NCI-H774 (cell line): Measurements from ENCODE around the gene TAS2R30.

Experiments used
- DNase-seq: peaks from one replicate; lab custom pipeline; 2025; lab: John Stamatoyannopoulos, UW

Gene TAS2R30, protein sequence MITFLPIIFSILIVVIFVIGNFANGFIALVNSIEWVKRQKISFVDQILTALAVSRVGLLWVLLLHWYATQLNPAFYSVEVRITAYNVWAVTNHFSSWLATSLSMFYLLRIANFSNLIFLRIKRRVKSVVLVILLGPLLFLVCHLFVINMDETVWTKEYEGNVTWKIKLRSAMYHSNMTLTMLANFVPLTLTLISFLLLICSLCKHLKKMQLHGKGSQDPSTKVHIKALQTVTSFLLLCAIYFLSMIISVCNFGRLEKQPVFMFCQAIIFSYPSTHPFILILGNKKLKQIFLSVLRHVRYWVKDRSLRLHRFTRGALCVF

DNA sequence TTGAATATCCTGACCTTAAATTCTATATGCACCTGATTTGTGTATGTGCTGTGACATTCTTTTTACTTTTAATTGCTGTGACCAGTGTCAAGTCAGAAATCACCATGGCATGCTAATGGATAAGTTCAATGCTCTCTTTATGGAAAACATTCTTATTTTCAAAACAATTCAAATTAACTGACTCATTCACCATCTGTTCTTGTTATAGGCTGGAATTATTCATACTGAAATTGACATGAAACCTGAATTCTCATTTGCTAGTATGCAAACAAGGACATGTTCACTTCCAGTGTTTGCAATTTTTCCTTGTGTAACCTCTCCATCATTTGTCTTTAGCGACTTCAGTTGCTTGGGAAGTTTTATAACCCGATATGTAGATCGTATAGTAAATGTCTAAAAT, at the start of gene TAS2R30:
Gene TAS2R30 (minus strand): TSS at position 340 of the 400 bp plus-strand sequence. CDS start 400 bp downstream, outside the sequence.
- no peak for DNase-seq

DNA sequence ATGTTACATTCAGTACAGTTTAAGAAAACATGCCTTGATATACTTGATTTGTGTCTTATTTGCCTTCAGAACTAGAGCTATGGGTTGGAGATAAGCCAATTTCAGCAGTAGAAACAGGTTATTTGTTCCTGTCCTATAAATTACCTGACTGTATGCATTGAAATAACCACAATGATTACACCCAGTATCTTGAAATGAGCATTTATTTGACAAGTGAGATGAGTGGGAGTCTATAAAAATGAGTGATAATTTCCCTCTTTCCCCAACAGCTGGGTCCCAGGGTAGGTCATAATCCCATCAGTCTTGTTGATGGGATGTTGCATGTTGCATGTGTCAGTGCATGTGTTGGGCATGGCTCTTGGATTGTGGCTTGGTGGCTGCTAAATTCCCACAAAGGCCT, 48.6 kb upstream of the TAS2R30 start:
- DNase-seq: no peak

DNA sequence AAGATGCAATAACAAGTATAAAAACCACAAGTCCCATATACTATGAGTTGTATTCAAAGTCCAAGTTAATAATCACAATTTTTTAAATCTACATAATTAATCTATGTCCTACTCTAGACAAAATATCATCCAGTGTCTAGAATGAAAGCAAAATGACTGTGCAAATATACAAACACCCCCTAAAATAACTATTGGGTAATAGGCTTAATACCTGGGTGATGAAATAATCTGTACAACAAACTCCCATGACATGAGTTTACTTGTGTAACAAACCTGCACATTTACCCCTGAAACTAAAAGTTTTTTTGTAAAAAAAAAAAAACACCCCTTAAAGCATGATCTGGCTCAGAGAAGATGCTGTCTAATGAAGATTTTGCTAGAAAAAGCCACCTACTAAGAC, 48.1 kb upstream of the TAS2R30 start:
- no peak for DNase-seq

DNA sequence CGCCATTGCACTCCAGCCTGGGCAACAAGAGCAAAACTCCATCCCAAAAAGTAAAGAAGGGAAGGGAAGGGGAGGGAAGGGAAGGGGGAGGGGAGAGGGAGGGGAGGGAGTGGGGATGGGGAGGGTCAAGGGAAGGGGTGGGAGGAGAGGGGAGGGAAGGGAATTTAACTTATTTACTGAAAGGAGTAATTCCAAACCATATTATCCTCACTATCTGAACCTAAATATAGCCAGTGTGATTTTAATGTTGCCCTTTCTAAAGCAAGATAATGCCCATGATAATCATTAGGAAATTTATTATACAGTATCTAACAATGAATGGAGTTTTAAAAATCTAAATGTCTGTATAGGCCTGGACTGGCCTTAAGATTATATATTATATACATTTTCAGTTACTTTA, 43.8 kb upstream of the TAS2R30 start:
- no peak for DNase-seq

DNA sequence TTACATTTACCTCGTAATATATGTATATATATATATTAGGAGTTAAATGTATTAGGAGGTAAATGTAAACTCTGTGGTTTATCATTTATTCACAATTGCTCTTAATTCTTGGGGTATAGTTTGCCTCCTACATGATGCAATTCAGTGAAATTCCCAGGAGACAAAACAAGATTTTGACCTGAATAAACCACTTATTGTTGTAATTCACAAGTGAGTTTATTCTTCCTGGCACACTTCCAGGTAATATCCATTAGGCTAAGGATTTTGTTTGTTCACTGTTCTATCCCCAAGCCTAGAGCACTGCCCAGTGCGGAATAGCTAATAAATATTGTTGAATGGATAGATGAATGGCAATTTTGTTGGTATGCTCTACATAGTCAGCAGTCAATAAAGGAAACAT, 39.6 kb upstream of the TAS2R30 start:
- no peak for DNase-seq

DNA sequence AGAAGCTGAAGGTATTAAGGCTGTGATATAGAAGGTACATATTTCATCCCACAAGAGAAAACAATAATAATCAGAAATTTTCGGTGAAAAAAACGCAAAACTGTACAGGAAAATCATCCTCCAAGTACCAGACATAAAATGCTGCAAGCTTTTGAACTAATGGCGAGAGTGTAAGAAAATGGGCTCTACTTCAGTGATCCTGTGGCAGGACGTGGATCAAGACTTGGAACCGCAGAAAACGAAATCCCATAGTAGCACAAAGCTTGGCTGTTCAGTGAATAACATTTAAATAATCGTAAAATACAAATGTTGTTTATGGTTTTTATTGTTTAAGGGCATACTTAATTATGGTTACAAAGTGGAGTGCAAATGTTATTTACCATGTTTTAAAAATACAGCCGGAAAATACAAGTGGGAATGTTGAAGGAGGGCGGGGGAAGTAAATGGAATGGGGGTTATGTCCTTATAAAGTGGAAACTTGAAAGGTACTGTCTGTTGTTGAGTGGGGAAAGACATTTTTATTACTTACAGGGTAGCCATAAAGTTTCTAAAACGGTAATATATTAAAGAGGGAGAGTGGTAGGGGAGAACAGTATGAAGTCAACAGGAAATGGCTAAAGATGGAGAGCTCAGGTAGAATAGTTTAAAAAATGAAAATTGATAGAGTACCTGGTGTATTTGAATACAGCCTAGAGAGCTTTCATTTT, 37.7 kb upstream of the TAS2R30 start:
- DNase-seq: no peak

DNA sequence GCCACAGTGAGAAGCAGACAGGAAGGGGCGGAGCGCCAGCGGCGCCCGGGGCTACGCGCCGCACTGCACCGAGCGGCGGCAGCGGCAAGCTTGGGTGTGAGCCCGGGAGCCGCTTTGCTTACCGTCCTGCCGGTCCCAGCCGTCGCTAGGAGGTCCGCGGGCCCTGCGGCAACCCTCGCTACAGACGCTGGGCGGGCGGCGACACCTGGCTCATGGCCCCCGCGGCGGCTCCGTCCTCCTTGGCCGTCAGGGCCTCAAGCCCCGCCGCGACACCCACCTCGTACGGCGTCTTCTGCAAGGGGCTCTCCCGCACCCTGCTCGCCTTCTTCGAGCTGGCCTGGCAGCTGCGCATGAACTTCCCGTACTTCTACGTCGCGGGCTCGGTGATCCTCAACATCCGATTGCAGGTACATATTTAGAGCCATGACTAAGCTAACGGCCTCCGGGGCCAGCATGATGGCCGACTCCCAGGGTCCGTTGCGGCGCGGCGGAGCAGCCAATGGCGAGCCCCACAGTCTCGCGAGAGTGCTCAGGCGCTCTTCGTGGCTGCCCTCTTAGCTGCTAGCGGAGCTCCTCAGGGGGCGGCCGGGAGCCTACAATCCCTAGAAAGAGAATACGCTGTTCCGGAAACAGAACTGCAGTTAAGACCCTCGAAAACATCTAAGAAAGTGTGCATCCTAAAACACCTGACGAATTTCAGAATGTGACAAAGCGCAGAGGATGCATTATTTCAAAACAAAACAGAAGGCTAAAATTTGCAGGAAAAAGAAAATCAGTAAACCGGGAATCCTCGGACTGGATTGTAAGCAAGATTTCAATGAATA, 36.9 kb upstream of the TAS2R30 start, which contains the start of gene SMIM10L1:
Gene SMIM10L1 (plus strand): TSS at position 50 of the 824 bp plus-strand sequence. CDS start 163 bp downstream, at position 213.
- peak; percentile 88 for DNase-seq

DNA sequence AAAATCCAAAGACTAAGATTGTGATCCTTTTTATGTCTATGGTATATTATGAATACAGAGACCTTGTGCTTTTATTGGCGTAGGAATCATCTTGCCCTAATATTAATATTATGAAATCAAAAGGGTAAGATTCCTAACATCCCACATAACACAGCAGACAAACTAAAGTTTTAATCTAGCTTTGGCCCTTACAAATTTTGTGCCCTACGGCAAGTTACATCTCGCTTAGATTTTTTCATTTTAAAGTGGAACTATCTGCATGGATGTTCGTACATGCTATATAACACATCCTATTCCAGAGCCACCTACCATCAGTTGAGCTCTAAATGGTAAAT, 36.3 kb upstream of the TAS2R30 start:
- DNase-seq: no peak

DNA sequence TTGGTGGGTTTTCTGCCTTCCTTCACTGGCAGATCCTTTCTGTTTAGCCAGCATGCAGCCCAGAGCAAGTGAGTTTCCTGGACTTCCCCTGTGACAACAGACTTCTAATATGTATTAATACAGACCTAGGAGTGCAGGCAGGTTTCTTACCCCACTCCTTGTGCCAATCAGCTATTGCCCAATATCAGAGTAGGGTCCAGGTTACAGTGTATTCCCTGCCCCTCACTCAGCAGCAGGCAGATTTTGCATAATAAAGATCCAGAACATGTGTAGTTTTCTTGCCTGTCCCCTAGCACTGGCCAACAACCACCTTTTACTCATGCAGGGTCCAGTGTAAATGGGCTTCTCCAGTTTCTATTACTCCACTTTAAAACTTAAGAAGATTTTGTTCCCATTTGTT, 31.9 kb upstream of the TAS2R30 start:
- no peak for DNase-seq

DNA sequence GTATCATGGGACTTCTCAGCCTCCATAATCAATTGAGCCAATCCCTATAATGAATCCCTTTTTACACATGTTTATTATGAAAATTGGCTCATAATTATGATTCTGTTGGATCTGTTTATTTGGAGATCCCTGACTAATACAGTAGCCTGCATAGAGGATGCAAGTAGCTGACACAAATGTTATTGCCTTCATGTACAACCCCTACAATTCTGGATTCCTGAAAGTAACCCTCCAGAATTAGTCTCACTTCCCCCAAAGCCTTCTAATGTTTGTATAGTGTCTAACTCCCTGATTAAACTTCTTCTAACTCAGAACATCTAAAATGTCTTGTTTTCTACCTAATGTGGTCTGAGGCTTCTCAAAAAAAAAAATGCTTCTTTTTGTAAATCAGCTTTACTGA, 29.9 kb upstream of the TAS2R30 start:
- DNase-seq: no peak

DNA sequence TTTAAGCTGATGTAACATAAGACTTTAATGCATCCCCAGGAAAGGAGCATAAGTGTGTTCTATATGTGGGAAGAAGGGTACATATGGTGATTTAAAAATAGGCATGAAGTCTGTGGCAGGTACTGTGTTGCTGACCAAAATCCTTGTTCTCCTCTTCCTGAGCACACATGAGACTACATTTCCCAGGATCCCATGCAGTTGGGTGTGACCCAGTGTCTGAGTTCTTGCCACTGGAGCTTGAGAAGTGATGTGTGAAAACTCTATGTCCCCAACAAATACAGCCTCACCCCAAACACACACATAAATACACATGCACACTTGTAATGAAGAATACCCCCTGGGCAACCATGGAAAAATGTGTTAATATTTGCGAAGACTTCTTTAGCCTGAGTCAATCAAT, 28.1 kb upstream of the TAS2R30 start:
- DNase-seq: no peak

DNA sequence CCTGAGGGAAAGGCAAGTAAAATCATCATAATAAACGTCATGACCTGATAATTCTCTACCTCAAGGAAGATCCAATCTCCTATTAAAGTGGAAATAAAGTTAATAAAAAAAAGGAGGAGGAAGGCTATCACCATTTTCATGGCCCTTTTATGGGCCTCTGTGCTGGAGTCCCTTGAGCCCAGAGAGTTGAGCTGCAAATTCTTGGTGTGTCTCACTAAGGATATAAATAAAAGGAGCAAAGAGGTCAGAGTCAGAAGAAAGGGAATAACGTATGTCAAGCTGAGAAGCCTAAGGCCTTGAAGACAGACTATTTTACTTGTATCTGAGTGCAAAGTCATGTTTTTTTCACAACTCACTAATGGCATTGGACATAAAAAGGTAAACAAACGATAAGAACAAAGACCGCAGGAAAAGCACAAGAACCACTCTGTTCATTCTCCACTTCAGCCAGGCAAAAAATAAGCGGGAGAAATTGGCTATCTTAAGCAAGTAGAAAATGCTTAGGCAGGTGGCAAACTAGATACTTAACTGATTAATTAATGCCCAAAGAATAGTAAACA, 24.5 kb upstream of the TAS2R30 start:
- DNase-seq: no peak

DNA sequence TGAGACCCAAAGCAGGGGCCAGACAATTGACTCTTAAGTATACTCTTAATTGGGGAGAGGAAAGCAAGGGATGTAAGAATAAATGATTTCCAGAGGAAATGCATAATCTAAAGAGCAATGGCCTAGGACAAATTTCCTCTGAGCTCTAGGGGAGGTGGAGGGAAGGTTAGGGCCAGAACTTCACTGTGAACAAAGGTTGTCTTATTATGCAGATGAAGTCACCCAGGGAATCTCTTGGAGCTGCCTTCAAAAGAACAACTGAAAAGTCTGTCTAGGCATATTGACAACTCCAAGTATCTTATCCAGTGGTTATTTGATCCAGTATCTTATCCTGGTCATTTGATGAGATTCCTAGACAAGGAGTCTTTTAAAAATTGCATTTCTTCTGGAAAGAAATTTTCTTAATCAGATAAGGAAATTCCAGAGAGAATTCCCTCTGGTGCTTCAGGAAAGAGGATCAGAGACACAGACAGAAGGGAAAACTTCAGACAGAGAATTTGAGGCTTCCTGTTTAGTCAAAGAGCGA, 20.0 kb upstream of the TAS2R30 start:
- no peak for DNase-seq

DNA sequence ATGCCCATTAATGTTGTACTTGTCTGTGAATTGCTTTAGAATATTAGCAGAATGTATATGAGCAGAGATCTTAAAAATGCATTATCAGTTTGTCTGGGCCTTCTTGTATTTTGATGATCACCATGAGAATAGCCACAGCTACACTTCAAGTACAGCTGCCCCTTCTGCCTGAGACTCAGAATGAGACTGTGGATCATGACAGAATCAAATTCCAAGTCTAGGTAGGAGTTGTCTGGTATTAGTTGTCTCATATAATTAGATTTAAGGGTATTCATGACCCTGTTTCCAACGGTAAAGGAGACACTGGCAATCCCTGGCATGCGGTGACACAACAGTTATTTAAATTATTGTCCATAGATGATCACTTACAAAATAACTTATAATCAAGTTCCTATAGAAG, 18.3 kb upstream of the TAS2R30 start:
- no peak for DNase-seq

DNA sequence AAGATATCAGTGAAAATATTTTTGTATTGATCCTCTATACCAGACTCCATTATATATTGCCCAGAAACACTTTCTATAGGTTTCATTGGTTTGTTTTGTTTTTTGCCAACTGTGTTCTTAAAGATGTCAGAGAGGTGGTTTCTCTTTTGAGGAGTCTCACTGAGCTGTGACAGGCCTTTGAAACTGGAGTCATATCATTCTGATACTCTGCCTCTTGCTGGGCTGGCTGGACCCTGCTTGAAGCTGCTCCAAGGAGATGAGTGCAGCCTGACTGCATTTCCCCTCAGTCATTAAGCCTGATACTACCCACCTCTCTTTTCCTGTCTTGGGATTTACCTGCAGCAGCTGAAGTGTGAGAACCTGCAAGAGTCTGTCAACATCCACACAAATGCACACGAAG, 16.4 kb upstream of the TAS2R30 start:
- no peak for DNase-seq

DNA sequence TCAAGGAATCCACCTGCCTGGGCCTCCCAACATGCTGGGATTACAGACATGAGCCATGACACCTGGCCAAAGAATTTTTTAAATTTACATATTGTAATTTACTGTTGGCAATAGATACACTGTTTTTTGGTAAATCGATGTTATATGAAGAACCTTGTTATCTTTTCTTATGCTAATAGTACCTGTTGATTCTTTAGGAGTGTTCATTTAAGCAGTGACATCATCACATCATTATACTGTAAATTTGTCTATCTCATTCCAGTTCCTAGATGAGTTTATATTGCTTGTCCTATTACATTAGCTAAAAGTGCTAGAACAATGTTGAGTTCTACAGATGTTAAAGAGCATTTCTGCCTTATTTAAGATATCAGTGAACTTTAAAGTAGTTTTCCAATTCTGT, 13.0 kb upstream of the TAS2R30 start:
- DNase-seq: no peak

DNA sequence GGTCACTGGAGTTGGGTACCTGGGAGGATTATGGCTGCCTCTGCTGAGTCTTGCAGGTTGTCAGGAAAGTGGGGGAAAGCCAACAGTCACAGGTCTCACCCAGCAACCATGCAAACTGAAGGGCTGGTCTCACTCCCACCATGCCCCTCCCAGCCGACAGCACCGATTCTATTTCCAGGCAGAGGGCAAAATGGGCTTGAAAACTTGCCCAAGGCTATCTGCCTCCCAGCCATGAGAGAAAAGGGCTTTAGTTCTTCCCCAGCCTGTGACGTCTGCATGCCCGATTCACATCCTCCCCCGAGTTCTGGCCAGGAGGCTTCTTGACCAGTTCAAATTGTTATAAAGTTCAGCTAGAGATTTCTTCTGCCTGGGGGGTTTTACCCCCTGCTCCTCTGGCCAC, 9.9 kb upstream of the TAS2R30 start:
- DNase-seq: no peak

DNA sequence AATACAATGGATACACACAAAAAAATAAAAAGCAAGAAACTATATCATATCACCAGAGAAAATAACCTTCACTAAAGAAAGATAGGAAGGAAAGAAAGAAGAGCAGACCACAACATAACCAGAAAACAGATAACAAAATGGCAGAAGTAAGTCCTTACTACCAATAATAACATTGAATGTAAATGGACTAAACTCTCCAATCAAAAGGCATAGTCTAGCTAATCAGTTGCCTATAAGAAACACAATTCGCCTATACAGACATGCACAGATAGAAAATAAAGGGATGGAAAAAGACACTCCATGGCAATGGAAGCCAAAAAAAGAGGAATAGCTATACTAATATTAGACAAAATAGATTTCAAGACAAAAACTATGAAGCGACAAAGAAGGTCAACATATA, 8.9 kb upstream of the TAS2R30 start:
- no peak for DNase-seq

DNA sequence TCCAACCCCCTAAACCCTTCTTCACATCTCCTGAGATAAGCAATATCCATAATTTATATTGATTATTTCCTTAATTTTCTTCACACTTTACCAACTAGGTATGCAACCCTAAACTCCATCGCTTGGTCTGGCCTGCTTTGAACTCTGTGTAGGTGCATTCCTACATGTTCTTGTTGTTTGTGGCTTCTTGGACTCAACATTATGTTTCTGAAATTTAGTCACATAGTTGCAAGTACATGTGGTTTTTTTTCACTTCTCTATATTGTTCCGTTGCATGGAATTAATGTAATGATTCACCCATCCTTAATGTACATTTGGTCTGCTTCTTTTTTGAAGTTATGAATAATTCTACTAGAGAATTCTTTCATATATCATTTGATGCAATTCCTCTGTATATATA, 1.6 kb upstream of the TAS2R30 start:
- no peak for DNase-seq

DNA sequence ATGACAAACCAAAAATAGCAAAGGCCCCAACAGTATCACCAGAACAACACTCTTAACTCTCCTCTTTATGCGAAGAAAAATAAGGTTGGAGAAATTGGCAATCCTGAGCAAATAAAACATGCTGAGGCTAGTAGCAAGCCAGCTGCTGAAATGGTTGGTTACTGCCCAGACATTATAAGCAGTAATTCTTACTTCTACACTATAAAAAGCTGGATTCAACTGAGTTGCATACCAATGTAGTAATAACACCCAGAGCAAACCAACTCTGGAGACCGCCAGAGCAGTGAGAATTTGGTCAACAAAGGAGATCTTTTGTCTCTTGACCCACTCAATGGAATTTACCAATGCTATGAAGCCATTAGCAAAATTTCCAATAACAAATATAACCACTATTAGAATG, 628 bp downstream of the TAS2R30 start:
- DNase-seq: no peak

DNA sequence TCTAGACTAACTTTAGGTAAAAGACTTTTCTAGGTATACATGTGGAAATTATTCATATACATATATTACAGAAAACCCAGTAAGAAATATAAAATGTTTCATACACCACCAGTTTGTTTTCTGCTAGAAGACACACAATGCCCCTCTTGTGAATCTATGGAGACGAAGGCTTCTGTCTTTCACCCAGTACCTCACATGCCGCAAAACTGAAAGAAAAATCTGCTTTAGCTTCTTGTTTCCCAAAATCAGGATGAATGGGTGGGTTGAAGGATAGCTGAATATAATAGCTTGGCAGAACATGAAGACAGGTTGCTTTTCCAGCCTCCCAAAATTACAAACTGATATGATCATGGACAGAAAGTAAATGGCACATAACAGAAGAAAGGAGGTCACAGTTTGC, 1.3 kb downstream of the TAS2R30 start:
- DNase-seq: no peak

DNA sequence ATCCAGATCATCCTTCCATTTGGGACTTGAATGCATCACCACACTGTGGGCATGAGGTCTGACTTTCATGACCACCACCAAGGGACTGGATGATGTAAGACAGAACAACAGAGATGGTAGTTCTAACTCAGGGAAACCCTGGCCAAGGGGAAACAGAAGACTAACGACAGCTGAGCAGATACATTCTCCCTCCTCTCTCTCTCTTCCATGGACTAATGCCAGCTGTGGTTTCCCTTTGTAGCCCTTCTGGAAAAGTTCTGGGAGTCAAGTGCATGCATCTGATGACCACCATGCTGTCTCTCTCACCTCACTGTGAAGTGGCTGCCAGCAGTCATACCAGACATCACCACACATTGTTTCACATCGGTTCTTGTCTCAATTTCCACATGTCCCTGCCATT, 3.4 kb downstream of the TAS2R30 start:
- no peak for DNase-seq
